HG03432 (cell line): Measurements from ENCODE around the gene RPS5.
"Not testable (repeated sequence)": the region's sequence is repeated elsewhere in the genome, so short reads cannot be mapped to it uniquely, and the experiment has no call there.

Experiments
- ATAC-seq: cut with Tn5 transposase; IDR thresholded peaks from one replicate; pipeline ENCODE4 v1.9.1; 2021; ENCODE audit warnings: mild to moderate bottlenecking, moderate library complexity; ENCODE audit not compliant: unreplicated experiment

Gene RPS5

GRCh38 chr19:58386576-58387337 lies at the start of gene RPS5:
Gene RPS5 (plus strand): TSS chr19:58387269. CDS start chr19:58388138, 869 bp downstream.
- peak; percentile 83 for ATAC-seq

GRCh38 chr19:58338336-58338735 lies 48.7 kb upstream of the RPS5 start:
- ATAC-seq = no peak

GRCh38 chr19:58338825-58339558 lies 48.1 kb upstream of the RPS5 start:
- no peak for ATAC-seq

GRCh38 chr19:58345558-58345957 lies 41.5 kb upstream of the RPS5 start:
- no peak for ATAC-seq

GRCh38 chr19:58346961-58347929 lies 39.8 kb upstream of the RPS5 start:
- ATAC-seq = peak; percentile 90

- ATAC-seq = not testable (repeated sequence)
Observed at GRCh38 chr19:58348080-58348479, 39.0 kb upstream of the RPS5 start.

GRCh38 chr19:58349590-58349989 lies 37.5 kb upstream of the RPS5 start:
- ATAC-seq = no peak

- ATAC-seq = no peak
Observed at GRCh38 chr19:58350001-58350861, 36.8 kb upstream of the RPS5 start.

- ATAC-seq = no peak
Observed at GRCh38 chr19:58350871-58351557, 36.1 kb upstream of the RPS5 start.

- no peak for ATAC-seq
Observed at GRCh38 chr19:58351558-58351878, 35.6 kb upstream of the RPS5 start.

GRCh38 chr19:58351990-58352755 lies 34.9 kb upstream of the RPS5 start:
- ATAC-seq = no peak

GRCh38 chr19:58352760-58353671 lies 34.1 kb upstream of the RPS5 start, which contains the start of gene A1BG:
Gene A1BG (minus strand): TSS chr19:58353492. CDS start chr19:58353437, 55 bp downstream.
- no peak for ATAC-seq

GRCh38 chr19:58353717-58354477 lies 33.2 kb upstream of the RPS5 start:
- ATAC-seq = no peak

GRCh38 chr19:58354478-58355030 lies 32.5 kb upstream of the RPS5 start:
- no peak for ATAC-seq

GRCh38 chr19:58355215-58355796 lies 31.8 kb upstream of the RPS5 start:
- ATAC-seq = no peak
